Heart left ventricle (tissue), 13 donors: ENCODE data around the gene CCDC159.

Source experiments
- POLR2A ChIP-seq, 2 donors: fragments of 450-650 bp; IDR thresholded peaks; one replicate each; pipeline ENCODE4 v1.6.1; 2017; ENCODE audit warnings: antibody characterized with exemption in 2 of 2, mild to moderate bottlenecking in 2 of 2, moderate library complexity in 2 of 2
- TF ChIP-seq, protein P1 (sequence below), 12 donors: fragments of 200-600 bp; sonication (generic) in 4 of 12; IDR thresholded peaks; one replicate each; pipeline versions ENCODE4 v1.5.0 to v1.8.0; 2018 to 2022; ENCODE audit warnings: antibody characterized with exemption in 12 of 12, mild to moderate bottlenecking in 5 of 12
- donor health status: ischemic (EF 13 %, LVEDD 7.1; RV severe dilation, severe dysfunction).
- donor health status: DM: no; HTN: yes; CAD: no.
- donor health status: DM: no; HTN: no; CAD: no.
- donor health status: ischemic (EF 25% LVEDD 6.9; RV normal size, moderate dysfunction).
- donor health status: ischemic (EF 25% LVEDD 5.7; RV mildly dilated, moderate dysfunction).
- donor health status: ischemic (EF 35%, LVEDD 5.7; RV mildly dilated, moderate dysfunction).
- donor health status: nonischemic (EF 11% LVEDD 7.7; RV severe dilation, severe dysfunction).
- donor health status: DM: yes; HTN: yes; CAD: no.
- donor health status: PGD.
- donor health status: ischemic (EF 29% LVEDD 5.4; RV normal size, mild dysfunction).
- donor health status: nonischemic (EF 23%, LVEDD 6.1; RV moderate dilation, normal function).

DNA sequence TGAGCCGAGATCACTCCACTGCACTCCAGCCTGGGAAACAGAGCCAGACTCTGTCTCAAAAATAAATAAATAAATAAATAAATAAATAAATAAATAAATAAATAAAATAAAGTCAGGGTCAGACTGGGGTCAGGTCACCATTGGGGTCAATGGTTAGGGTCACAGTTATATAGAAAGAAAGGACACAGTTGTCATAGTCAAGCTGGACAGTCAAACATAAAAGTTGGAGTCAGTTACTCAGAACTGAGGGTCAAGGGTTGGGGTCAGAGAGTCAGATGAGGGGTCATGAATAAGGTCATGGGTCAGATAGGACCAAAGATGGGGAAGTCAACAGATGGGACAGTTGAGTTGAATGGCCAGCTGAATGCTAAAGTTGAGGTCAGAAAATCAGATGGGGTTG lies 54.5 kb downstream of the CCDC159 start:
- TF ChIP-seq, protein P1, sequence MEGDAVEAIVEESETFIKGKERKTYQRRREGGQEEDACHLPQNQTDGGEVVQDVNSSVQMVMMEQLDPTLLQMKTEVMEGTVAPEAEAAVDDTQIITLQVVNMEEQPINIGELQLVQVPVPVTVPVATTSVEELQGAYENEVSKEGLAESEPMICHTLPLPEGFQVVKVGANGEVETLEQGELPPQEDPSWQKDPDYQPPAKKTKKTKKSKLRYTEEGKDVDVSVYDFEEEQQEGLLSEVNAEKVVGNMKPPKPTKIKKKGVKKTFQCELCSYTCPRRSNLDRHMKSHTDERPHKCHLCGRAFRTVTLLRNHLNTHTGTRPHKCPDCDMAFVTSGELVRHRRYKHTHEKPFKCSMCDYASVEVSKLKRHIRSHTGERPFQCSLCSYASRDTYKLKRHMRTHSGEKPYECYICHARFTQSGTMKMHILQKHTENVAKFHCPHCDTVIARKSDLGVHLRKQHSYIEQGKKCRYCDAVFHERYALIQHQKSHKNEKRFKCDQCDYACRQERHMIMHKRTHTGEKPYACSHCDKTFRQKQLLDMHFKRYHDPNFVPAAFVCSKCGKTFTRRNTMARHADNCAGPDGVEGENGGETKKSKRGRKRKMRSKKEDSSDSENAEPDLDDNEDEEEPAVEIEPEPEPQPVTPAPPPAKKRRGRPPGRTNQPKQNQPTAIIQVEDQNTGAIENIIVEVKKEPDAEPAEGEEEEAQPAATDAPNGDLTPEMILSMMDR (IDR thresholded peaks at IDR 0.05), result no peak
- no peak for TF ChIP-seq POLR2A (IDR thresholded peaks at IDR 0.05)
